Measurements from ENCODE around the gene ZP1.

ZP1 gene

DNA sequence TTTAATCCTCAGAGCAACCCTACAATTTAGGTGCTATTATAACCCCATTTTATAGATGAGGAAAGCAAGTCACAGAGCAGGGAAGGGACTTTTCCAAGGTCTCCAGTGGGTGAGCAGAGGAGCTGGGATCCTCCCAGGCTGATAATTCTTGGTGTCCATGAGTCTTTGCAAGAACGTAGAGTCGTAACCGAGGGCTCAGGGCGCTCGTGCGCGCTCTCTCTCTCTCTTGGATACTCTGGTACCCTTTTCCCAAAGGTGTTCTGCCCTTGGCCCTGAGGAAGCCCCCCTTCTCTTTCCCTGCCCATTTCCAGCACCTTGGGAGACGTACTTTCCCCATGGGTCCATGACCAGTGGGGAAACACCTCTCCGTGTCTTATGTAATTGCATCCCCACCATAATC lies 5.2 kb upstream of the ZP1 start:
- no peak for DNase-seq

DNA sequence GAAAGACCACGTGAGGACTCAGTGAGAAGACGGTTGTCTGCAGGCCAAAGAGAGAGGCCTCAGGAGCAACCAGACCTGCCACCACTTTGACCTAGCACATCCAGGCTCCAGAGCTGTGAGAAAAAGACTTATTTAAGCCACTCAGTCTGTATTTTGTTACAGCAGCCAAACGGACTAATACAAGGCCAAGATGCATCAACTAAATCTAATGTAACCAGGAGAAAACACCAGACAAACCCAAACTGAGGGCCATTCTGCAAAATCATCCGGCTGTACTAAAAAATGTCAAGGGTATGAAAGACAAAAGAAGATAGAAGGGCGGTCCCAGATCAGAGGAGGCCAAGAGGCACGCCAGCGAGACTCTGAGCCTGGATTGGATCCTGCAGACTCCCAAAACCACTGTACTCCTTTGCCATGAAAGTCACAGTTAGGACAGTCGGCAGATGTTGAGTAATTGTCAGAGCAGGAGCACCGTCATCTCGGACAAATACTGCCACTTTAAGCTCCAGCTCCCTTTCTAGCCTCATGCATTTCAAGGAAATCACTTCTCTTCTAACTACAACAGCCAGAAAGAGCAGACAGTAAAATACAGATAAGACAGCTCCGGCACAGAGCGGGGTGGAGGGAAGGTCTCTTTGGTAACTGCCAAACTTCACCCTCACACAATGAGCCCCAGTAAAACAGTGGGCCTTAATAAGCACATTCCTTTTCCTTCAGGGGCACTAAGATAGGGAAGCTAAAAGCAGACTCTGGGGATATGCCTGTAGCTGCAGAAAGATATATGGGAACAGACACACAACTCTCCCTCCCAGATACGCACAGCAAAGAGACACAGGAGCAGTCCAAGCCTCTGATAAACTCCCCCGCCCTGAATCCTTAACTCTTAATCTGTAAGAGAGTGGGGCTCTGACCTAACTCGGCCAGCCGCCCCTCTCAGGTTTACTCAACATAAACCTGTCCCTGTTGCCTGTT lies 3.5 kb upstream of the ZP1 start:
- DNase-seq: no peak

DNA sequence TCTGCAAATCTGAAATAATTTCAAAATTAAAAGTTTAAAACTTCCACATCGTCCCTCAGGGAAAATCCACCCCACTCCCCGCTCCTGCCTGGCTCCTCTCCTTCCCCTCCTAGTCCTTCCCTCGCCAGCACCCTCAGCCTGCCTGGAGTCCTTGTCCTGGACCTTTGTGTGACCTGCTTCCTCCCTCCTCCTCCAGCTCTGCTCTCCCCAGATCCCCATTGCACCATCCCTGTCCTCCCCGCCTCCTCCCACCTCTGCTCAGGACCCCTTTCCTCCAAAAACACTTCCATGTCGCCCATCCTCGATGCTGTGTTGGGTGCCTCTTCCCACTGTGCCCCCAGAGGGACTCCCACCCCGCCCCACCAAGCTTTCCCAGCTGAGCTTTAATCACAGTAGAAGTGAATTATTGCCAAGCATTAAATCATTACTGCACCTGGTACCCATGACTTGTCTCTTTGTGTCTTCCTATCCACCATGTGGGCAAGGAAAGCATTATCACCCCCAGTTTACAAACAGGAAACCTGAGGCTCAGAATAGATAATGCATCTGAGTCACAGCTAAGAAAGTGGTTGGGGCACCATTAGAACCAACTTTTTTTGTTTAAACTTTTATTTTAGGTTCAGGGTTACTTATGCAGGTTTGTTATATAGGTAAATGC lies 2.4 kb upstream of the ZP1 start:
- no peak for DNase-seq

DNA sequence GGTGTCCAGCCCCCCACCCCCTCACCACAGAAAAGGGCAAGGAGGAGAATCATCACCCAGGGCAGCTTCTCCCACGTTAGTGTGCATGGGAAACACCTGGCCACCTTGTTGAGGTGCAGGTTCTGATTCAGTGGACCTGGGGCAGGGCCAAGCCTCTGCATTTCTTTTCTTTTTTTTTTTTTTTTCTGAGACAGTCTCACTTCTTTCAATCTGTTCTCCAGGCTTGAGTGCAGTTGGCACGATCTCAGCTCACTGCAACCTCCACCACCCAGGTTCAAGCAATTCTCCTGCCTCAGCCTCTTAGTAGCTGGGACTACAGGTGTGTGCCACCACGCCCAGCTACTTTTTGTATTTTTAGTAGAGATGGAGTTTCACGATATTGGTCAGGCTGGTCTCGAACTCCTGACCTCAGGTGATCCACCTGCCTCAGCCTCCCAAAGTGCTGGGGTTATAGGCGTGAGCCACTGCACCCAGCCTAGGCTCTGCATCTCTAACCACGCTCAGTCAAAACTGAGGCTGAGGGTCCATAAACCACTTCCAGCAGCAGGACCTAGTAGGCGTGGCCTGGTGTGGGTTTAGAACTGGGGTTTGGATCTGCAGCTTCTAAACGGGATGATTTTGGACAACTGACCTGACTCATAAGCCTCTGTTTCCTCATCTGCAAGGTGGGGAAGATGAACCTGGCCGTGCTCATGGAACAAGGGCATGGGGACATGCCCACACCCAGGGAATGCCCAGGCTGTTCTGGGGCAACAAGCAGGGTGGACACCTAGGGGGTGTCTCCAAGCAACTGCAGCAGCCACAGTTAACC lies 734 bp downstream of the ZP1 start:
- no peak for DNase-seq

DNA sequence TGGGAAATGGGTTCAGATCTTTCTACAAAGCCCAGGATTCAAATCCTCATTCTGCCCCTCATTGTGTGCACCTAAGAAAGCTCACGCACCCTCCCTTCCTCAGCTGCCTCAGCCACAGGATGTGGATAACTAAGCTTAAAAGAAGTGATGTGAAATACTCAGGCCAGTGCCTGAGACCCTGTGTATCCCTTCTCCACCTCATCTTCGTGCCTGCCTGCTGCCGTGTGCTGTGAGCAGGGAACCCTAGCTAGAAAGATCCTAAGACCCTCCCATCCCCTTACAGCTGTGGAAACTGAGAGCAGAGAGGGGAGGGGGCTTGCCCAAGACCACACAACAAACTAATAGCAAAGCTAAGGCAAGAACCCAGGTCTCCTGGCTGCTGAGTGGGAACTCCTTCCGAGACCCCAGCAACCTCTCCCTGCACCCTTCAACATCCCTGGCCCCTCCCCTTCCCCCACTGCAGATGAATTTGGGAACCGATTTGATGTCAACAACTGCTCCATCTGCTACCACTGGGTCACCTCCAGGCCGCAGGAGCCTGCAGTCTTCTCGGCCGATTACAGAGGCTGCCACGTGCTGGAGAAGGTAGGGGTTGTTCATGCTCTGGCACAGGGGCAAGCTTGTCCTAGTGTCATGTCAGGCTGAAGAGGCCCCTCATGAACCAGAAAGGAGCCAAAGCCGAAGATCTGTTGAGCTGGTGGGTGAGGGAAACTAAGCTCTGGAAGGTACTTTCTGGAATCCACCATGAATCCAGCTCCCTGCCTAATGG lies 1.5 kb downstream of the ZP1 start:
- no peak for DNase-seq

DNA sequence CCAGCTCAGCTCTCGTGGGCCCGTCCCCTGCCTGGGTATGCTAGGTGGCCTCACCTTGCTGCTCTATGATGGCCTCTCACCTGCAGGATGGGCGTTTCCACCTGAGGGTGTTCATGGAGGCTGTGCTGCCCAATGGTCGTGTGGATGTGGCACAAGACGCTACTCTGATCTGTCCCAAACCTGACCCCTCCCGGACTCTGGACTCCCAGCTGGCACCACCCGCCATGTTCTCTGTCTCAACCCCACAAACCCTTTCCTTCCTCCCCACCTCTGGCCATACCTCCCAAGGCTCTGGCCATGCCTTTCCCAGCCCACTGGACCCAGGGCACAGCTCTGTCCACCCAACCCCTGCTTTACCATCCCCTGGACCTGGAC lies 2.1 kb downstream of the ZP1 start:
- no peak for DNase-seq

DNA sequence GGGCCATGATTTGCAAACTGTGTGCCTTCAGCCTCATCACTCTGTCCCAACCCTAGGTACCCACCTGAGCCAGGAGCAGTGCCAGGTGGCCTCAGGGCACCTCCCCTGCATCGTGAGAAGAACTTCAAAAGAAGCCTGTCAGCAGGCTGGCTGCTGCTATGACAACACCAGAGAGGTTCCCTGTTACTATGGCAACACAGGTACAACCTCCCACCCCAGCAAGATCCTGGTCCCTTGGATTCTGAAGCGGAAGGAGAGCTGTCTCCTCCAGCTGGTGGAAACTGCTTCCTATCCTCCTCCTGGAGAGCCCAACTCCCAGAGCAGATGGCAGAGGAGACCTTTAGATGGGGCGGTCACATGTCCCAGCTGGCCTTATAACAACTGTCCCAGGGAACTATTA lies 2.9 kb downstream of the ZP1 start:
- no peak for DNase-seq

DNA sequence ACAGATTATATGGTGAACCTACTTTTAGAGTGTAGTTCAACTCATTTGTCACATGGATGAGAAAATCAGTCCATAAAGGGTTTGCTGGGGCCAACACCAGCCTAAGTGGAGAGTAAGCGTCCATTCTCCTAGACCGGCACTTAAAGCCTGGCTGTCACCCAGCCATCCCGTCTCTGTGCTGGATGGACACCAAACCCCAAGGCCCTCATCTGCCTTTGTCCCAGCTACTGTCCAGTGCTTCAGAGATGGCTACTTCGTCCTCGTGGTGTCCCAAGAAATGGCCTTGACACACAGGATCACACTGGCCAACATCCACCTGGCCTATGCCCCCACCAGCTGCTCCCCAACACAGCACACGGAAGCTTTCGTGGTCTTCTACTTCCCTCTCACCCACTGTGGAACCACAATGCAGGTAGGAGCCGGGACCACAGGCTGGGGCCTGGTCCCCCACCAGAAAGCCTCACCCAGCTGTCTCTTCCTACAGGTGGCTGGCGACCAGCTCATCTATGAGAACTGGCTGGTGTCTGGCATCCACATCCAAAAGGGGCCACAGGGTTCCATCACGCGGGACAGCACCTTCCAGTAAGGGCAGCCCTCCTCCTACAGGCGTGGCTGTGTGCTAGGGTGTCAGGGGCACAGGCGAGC lies 3.5 kb downstream of the ZP1 start:
- no peak for DNase-seq

DNA sequence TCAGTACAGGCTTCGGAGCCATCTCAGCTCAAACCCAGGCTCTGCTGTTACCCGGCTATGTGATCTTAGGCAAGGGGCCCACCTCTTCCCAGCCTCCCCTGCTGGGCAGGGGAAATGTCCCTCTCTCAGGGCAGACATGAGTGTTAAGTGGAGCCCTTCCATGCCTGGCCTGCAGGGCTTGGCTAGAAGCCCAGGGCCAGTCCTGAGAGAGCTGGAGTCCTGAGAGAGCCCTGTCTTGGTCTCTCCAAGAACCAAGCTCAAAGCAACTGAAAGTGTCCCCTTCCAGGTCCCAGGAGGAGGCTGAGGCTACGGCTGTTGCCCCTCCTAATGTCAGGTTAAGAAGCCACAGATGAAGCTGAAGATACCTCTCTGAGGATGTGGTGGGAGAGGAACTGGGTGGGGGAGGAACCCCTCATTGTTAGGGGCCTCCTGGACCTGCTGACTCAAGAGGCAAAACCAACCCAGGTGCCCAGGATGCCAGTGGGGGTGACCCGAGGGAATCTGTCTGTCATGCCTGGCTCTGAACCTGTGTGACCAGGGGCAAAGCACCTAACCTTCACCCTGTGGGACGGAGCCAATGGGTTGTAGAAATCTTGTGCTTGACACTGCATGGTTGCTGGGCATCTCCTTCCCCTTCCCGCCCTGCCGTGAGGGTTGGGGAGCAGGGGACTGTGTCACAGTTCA lies 4.2 kb downstream of the ZP1 start:
- DNase-seq: no peak

DNA sequence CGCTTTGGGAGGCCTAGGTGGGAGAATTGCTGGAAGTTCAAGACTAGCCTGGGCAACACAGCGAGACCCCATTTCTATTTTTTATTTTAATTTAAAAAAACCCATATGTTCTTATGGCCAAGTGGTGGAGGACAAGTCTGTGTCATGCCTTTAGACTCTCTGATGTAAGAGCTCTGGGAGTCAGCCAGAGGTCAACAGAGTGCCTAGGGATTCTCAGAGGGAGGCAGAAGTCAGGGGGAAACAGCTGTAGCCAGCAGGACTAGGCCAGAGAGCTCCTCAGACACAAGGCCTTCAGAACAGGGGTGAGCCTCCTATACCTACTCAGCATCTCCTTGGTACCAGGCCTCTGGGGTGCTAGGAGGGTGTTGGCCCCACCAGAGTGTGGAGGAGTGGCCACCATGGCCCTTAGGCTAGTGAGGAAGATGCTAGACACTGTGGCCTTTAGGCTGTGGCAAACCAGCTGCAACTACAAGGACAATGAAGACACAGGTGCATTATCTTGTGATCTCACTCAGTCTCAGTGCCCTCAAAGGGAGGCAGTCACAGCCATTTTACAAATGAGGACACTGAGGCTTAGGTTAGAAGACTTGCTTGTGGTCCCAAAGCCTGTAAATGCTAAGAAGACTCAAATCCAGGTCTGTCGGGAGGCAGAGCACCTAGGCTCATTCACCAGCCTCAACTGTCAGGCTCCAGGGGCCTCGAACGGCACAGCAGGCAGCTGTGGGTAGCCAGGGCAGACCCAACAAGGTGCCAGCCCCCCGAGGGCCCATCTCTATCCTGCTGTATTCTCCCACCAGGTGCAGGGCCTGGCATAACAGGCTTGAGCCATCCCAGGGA lies 5.0 kb downstream of the ZP1 start:
- DNase-seq: no peak

DNA sequence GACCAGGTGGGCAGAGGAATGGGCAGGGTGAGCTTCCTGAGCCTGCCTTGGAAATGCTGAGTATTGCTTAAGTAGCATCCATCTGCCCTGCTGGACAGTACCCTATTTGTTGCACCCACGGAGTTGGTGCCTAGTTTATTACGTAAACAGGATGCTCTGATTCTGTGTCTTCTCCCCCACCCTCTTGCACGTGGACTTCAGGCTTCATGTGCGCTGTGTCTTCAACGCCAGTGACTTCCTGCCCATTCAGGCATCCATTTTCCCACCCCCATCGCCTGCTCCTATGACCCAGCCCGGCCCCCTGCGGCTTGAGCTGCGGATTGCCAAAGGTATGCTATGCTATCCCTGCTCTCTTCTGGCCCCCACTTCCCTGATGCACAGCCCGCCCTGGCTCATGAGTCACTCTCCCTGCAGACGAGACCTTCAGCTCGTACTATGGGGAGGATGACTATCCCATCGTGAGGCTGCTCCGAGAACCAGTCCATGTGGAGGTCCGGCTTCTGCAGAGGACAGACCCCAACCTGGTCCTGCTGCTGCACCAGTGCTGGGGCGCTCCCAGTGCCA lies 5.7 kb downstream of the ZP1 start:
- DNase-seq: no peak

DNA sequence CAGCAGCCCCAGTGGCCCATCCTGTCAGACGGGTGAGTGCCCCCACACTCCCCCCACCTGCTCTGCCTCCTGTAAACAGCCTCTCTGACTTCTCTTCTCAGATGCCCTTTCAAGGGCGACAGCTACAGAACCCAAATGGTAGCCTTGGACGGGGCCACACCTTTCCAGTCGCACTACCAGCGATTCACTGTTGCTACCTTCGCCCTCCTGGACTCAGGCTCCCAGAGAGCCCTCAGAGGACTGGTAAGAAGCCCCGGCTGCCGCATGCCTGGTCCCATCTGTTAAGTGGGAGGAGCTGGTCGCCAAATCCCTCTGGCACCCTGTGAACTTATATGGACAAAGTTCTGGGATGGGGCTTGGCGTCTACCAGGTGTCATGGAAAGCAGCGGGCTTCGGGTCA lies 6.2 kb downstream of the ZP1 start:
- DNase-seq: no peak

DNA sequence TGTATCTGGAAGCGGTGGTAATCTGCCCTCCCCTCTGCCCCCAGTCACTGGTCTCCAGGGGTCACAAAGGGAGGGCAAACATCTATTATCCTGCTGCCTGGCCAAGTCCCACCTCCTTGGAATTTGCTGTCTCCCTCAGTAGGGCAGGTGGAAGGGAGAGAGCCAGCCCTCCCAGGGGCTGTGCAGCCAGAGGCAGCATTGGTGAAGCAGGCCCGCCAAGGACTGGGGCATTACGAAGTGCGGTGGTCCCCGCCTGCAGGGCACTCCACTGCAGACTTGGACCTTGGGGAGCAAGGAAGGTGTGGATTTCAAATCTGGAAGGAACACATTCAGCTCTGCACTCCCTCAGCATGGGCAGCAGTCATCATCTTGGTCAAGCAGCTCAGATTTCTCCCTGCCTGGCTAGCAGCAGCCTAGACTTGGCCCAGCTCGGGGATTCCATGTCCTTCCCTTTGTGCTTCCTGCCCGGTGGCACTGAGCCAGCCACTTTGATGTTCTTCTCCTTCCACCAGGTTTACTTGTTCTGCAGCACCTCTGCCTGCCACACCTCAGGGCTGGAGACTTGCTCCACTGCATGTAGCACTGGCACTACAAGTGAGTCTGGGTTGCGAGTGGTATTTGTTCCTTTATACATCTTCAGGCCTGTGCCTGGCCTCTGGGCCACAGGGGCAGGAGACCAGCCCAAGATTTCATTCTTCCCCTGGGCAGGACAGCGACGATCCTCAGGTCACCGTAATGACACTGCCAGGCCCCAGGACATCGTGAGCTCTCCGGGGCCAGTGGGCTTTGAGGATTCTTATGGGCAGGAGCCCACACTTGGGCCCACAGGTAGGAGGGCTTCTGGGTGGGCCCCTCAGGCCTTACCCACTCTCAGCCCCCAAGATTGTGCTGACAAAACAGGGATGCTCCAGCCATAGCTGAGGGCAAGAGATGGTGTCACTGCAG lies 7.4 kb downstream of the ZP1 start:
- no peak for DNase-seq

DNA sequence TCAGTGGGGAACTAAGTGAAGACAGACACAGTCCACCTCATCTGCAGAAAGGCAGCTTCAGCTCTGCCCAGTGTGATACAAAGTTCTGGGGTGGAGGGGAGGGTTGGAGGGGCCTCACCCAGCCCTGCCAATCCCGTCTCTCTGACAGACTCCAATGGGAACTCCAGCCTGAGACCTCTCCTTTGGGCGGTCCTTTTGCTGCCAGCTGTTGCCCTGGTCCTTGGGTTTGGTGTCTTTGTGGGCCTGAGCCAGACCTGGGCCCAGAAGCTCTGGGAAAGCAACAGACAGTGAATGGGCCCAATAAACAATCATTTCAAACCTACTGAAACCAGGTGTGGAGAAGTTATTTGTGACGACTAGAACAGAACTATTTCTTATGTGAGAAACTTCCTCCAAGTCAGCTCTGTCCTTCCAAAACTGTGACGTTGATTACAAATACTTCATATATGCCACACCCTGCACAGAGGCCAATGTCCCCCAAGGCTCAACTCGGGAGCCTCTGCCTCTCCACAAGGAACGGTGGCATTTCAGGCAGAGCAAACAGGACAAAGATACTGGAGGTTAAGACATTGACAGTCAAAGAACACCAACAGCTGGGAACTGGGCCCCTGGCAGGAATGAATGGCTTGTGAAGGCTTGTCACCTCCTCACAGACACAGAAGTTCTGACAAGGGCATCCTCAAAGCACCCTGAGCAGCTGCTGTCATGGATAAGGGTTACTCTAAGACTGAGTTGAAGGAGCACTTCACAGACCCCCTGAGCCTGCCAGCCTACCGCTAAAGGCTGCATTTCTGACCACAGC lies 8.2 kb downstream of the ZP1 start:
- DNase-seq: no peak

DNA sequence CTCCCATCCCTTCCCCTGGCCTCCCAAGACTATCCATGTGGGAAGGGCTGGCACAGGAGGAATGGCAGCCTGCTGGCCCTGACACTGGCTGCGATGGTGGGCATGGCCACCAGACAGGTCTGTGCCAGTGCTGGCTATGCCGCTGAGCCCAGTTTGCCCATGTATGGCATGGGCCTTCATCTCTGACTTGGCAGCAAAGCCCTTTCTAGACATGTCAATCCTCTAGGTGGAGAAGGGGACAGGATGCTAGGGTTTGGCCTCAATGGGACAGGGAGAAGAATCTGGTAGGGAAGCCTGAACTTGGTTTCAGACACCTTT lies 8.8 kb downstream of the ZP1 start:
- DNase-seq: no peak

DNA sequence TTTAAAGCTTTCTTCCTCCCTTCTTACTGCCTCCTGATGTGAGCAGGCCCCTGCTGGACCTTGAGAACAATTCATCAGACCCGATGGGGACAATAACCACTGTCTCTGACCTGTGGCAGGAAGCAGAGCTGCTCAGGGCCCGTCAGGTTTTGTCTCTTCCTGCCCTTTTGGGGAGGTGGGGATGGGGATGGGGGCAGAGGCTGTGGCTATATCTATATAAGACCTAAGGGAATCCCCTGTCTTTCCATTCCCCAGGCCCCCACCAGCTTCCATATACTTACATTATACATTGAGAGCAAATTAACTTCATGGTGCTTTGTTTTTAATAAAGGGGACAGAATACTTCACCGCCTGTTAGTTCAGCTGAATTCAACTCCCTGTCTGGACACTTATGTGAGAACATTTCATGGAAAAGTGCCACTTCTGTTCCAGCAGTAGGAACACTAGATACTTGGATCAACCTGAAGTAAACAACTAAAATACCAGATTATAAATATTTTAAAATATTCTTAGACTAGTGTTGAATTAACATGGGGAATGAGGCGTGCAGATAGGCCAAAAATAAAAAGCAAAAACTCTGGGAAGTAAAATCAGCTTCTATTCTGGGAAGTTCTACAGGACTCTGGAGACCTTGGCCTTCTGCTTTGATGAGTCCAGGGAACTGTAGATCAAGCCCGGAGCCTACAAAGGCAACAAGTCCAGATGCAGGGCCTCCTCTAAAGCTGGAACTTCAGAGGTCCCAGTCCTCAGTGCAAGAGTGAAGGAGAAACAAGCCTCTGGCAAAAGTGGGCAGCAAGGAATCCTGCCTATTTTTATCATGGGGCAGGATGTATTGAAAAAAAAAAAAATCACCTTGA lies 11.1 kb downstream of the ZP1 start:
- DNase-seq: no peak

DNA sequence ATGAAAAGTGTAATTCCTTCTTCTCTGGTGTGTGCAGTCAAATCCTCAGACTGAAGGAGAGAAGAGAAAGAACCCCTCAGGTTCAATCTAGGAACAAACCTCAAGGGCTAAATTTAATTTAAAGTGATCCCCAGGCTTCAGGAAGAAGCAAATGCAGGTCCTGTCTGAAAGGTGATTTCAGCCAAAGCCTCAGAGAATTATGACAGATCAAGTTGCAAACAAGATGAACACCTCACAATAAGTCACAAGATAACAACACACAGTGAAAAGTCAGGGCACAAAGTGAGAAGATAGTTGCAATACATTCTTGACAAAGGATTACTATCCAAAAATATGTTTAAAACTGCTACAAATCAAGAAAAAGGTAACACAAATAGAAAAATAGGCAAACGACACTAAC lies 11.8 kb downstream of the ZP1 start:
- DNase-seq: no peak
